SK-N-MC (cell line): ENCODE results near the gene EPN3.

Source experiments
- DNase-seq: peaks from one replicate; pipeline ENCODE4 v3.0.0-alpha.2; 2011; ENCODE audit warnings: low read depth, low spot score
- H3K27ac ChIP-seq: fragments of 200-600 bp; sonication (generic); 2 replicates; pipeline ENCODE4 v1.5.1; 2016; ENCODE audit warnings: mixed run types
- H3K36me3 ChIP-seq: fragments of 200-600 bp; sonication (generic); 2 replicates; pipeline ENCODE4 v1.6.1; 2017; ENCODE audit warnings: antibody characterized with exemption, low read length, mixed read lengths; ENCODE audit not compliant: insufficient read depth
- H3K4me3 ChIP-seq: fragments of 200-600 bp; sonication (generic); 2 replicates; pipeline ENCODE4 v1.5.1; 2016
- H3K9ac ChIP-seq: fragments of 200-600 bp; sonication (generic); 2 replicates; pipeline ENCODE4 v1.8.0; 2017; ENCODE audit warnings: mixed run types, mixed read lengths; ENCODE audit not compliant: insufficient read length
- H3K9me3 ChIP-seq: fragments of 200-600 bp; sonication (generic); 2 replicates; pipeline ENCODE4 v1.6.1; 2017; ENCODE audit warnings: low read depth, mild to moderate bottlenecking, antibody characterized with exemption, low read length, moderate library complexity, mixed read lengths
- EZH2 ChIP-seq: fragments of 200-600 bp; sonication (generic); IDR thresholded peaks from one replicate; pipeline ENCODE4 v1.6.1; 2017; ENCODE audit warnings: antibody characterized with exemption
- FOXP2 ChIP-seq: optimal IDR thresholded peaks from 2 replicates; pipeline ENCODE3; 2011; ENCODE audit warnings: mild to moderate bottlenecking, moderate library complexity; ENCODE audit not compliant: insufficient read depth; ENCODE audit errors: extremely low read length, control extremely low read depth
- POLR2AphosphoS5 ChIP-seq: IDR thresholded peaks from 2 replicates; pipeline ENCODE4 v1.6.1; 2012; ENCODE audit warnings: mild to moderate bottlenecking, low read depth, low read length, borderline replicate concordance

EPN3 gene

DNA sequence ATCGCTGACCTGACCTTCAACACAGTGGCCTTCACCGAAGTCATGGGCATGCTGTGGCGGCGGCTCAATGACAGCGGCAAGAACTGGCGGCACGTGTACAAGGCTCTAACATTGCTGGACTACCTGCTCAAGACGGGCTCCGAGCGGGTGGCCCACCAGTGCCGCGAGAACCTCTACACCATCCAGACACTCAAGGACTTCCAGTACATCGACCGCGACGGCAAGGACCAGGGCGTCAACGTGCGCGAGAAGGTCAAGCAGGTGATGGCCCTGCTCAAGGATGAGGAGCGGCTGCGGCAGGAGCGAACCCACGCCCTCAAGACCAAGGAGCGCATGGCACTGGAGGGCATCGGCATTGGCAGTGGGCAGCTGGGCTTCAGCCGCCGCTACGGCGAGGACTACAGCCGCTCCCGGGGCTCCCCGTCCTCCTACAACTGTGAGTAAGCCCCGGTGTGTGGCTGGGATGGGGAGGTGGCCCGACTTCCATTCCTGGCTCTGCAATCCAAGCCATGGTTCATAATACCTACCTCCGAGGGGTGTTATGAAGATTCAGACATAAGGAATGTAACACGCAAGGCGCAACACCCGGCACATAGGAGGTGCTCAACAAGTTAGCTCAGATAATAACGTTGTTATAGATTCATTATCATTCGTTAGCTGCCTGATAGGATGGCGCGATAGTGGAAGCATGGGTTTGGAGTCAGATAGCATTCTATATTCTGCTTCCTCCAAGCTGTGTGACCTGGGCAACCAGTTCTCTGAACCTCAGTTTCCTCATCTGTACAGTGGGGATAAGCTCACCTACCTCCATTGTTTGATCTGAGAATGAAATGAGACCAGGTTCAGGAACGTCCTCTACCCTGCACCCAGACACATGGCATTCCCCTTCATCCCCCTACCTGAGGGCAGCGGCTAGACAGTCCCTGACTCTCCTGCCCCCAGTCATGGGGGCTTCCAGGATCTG is 4.4 kb downstream of the EPN3 start:
- no peak for DNase-seq
- no peaks in the 10 kb centered on the region for H3K36me3 ChIP-seq
- TF ChIP-seq POLR2AphosphoS5, result no peak
- TF ChIP-seq FOXP2, result no peak
- no peak for TF ChIP-seq EZH2
- H3K27ac ChIP-seq, result no peak overlapping the region
- H3K9me3 ChIP-seq, result no peaks in the 10 kb centered on the region
- no peak overlapping the region for H3K9ac ChIP-seq
- H3K4me3 ChIP-seq, result no peak overlapping the region

DNA sequence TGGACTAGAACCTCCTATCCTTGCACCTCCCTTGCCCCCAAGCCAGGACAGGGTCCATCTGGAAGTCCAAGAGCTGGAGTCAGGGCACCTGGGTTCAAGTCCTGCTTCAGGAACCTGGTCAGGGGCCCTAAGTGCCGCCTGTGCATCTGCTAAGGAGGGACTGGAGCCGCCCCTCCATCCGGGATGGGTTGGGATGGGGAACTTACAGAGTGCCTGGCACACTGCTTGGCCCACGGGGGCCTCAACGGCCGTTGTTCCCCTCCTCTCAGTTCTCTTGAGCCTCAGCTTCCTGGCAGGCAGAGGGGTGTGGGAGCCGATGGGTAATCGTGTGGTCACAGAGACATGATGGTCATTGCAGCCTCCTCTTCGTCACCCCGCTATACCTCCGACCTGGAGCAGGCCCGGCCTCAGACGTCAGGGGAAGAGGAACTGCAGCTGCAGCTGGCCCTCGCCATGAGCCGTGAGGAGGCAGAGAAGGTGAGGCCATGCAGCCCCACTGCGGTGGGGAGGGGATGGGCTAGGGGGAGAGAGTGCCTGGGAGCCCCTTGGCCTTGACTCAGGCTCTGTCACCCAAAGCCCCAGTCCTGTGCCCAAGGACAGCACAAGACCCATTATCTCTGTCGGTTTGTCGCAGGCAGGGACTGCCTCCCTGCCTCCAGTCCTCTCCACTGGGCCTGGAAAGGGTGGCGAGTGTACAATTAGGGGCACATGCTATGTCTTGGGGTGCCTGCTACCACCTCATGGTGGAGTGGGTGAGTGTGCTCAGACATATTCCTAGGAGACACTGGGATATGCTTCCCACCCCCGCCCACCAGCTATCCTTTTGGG is 5.4 kb downstream of the EPN3 start:
- Histone ChIP-seq H3K9ac (no peak overlapping the region), H3K36me3 (no peaks in the 10 kb centered on the region), H3K27ac (no peak overlapping the region), H3K9me3 (no peaks in the 10 kb centered on the region), H3K4me3 (no peak overlapping the region)
- no peak for TF ChIP-seq EZH2
- TF ChIP-seq POLR2AphosphoS5, result no peak
- no peak for TF ChIP-seq FOXP2
- DNase-seq, result no peak

DNA sequence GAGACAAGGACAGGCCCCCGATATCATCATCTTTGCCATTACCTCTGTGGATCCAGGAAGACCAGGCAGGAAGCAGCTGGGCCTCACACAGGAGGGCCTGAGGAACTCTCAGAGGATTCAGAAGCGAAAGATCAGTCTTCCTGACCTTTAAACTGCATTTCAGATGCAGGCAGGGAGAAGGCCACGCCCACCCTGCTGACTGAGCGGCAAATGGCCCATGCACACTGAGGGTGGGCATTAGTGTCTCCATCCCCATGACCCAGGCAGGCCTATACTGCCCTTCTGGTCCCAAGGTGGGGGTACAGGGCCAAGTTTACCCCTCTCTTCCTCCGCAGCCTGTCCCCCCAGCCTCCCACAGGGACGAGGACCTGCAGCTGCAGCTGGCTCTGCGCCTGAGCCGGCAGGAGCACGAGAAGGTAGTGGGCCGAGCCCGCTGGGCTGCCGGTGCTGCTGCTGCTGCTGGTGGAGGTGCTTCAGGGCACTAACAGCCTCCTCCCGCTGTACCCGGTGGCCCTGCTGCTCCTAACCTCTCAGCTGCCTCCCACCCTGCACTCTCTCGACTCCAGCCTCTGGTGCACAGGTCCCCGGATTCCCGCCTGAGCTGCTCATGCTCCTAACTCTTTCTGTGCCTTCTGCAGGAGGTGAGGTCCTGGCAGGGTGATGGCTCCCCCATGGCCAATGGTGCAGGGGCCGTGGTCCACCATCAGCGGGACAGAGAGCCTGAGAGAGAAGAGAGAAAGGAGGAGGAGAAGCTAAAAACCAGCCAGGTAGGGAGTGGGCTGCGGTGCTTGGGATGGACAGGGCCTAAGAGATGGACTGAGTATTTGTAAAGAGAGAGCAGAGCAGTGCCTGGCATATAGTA is 6.2 kb downstream of the EPN3 start:
- no peak overlapping the region for H3K4me3 ChIP-seq
- no peaks in the 10 kb centered on the region for H3K9me3 ChIP-seq
- H3K36me3 ChIP-seq, result no peaks in the 10 kb centered on the region
- TF ChIP-seq FOXP2, result no peak
- TF ChIP-seq EZH2, result no peak
- TF ChIP-seq POLR2AphosphoS5, result no peak
- no peak for DNase-seq
- H3K27ac ChIP-seq, result no peak overlapping the region
- no peak overlapping the region for H3K9ac ChIP-seq

DNA sequence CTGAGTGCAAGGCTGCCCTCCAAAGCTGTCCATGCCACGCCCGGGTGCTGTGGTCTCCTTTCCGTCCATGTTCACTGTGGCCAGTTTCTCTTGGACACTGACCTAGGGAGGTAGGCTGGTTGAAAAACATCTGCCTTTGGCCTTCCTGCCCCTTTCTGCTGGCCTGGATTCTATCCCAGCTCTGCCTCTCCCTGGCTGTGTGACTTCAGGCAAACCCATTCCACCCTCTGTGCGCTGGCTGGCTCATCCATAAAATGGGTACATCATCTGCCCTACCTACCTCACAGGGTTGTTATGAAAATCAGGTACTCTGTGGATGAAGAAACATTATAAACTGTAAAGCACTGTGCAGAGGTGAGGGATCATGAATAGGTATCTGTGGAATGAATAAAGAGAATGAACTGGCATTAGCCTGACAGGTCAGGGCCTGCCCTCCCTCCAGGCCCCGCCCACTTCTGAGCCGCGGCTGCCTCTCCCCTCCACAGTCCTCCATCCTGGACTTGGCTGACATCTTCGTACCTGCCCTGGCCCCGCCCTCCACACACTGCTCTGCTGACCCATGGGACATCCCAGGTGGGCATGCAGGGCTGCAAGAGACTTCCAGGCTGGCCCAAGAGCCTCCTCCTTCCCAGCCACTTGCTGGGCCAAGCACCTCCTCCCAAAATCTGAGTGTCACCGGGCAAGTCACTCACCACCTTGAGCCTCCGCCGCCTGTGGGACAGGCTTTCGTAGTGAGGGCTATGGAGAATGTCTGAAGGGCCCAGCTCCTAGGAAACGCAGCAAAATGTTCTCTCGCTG is 7.4 kb downstream of the EPN3 start:
- no peak overlapping the region for H3K9ac ChIP-seq
- no peak overlapping the region for H3K27ac ChIP-seq

DNA sequence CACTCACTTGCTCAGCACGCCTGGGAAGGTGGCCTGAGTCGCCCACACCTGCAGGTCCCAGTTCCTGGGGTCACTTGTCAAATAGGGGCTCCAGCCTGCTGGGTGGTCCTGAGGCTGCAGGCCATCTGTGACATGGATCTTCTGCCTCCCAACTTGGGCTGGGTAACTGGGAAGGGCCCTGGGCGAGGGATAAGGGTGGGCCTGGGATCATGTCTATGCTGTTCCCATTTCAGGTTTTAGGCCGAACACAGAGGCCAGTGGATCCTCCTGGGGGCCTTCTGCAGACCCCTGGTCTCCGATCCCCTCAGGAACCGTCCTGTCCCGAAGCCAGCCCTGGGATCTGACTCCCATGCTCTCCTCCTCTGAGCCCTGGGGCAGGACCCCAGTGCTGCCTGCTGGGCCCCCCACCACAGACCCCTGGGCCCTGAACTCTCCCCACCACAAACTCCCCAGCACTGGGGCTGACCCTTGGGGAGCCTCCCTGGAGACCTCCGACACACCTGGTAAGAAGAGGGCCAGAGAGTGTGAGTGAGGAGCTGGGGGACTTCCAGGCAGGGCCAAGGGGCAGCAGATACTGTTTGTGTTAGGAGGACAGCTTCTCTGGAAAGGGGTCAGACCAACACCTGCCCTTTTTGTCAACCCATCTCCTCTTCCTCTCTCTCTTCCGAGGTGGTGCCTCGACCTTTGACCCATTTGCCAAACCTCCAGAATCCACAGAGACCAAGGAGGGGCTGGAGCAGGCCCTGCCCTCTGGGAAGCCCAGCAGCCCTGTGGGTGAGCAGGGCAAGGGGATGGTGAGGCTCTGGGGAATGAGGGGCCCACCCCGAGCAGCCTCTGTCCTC is 8.2 kb downstream of the EPN3 start:
- Histone ChIP-seq H3K4me3 (no peak overlapping the region), H3K27ac (no peak overlapping the region), H3K9me3 (no peaks in the 10 kb centered on the region), H3K9ac (no peak overlapping the region), H3K36me3 (no peaks in the 10 kb centered on the region)
- TF ChIP-seq EZH2 (no peak), POLR2AphosphoS5 (no peak), FOXP2 (no peak)
- no peak for DNase-seq

More for the DNA sequence above, 7.4 kb downstream of the EPN3 start:
- no peak overlapping the region for H3K4me3 ChIP-seq
- TF ChIP-seq POLR2AphosphoS5 (no peak), FOXP2 (no peak), EZH2 (no peak)
- DNase-seq, result no peak
- no peaks in the 10 kb centered on the region for H3K9me3 ChIP-seq
- H3K36me3 ChIP-seq, result no peaks in the 10 kb centered on the region

DNA sequence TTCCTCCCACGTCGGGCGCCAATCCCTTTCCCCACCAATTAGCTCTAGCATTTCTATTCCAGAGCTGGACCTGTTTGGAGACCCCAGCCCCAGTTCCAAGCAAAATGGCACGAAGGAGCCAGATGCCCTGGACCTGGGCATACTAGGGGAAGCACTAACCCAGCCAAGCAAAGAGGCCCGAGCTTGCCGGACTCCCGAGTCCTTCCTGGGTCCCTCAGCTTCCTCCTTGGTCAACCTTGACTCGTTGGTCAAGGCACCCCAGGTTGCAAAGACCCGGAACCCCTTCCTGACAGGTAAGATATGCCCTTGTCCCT is 8.8 kb downstream of the EPN3 start:
- no peak for DNase-seq
- Histone ChIP-seq H3K4me3 (peak overlapping the region; percentile 91), H3K9ac (peak overlapping the region; percentile 69), H3K36me3 (no peaks in the 10 kb centered on the region), H3K27ac (no peak overlapping the region), H3K9me3 (no peaks in the 10 kb centered on the region)
- TF ChIP-seq FOXP2 (no peak), EZH2 (no peak), POLR2AphosphoS5 (no peak)
